ENCODE data around the gene PAGE4. TPM values are rescaled to one million over a fixed set of nuclear protein-coding genes. Genes with fewer than 3 reads are reported as not detected.

The PAGE4 gene
- total and polyA plus RNA-seq, 2 donors (not counting 1 experiment from before 2014, with no cell fraction given) = not detected

GRCh38 chrX:49840679-49841078 is 11.6 kb downstream of the PAGE4 start:
- H3K79me2 ChIP-seq (ENCODE audit: control insufficient read depth, insufficient read depth, low read length) = no peaks in the 10 kb centered on the region
- no peak overlapping the region for H3K4me2 ChIP-seq (ENCODE audit: extremely low read depth, insufficient read depth, low read length)
- H3K4me1 ChIP-seq (ENCODE audit: control insufficient read depth, extremely low read depth, insufficient read depth, low read length) = no peaks in the 10 kb centered on the region
- no peak overlapping the region for H2AFZ ChIP-seq (ENCODE audit: low read length)
- H3K27ac ChIP-seq (ENCODE audit: insufficient read depth, low read length) = no peak overlapping the region
- no peaks in the 10 kb centered on the region for H3K36me3 ChIP-seq (ENCODE audit: control insufficient read depth, insufficient read depth, low read length)
- no peaks in the 10 kb centered on the region for H3K27me3 ChIP-seq (ENCODE audit: control insufficient read depth, insufficient read depth, low read length)
- no peak overlapping the region for H3K9ac ChIP-seq (ENCODE audit: insufficient read depth, low read length)
- no peaks in the 10 kb centered on the region for H4K20me1 ChIP-seq (ENCODE audit: control insufficient read depth, extremely low read depth, insufficient read depth, low read length)
- H3K9me3 ChIP-seq (ENCODE audit: control insufficient read depth, insufficient read depth, low read depth, low read length) = no peaks in the 10 kb centered on the region
- TF ChIP-seq EZH2 (IDR thresholded peaks at IDR 0.05; ENCODE audit: low read length, missing control alignments) (no peak), CTCF (conservative IDR thresholded peaks at IDR 0.05 in 1 of 2, IDR thresholded peaks at IDR 0.05 in 1 of 2; ENCODE audit: low read depth in 1 of 2, low read length in 2 of 2) (peak; percentile 5 to 29)
- peak; percentile 22 to 28 for DNase-seq (ENCODE audit: low read depth in 2 of 2)
- no peak overlapping the region for H3K4me3 ChIP-seq (replicated peaks in 1 of 4; ENCODE audit: control extremely low read depth in 1 of 4, insufficient read depth in 1 of 4, low read depth in 3 of 4, low read length in 4 of 4)

- H3K4me3 ChIP-seq (replicated peaks in 1 of 4; ENCODE audit: control extremely low read depth in 1 of 4, insufficient read depth in 1 of 4, low read depth in 3 of 4, low read length in 4 of 4) = no peak overlapping the region
- H3K27me3 ChIP-seq (ENCODE audit: control insufficient read depth, insufficient read depth, low read length) = no peaks in the 10 kb centered on the region
- H3K4me1 ChIP-seq (ENCODE audit: control insufficient read depth, extremely low read depth, insufficient read depth, low read length) = no peaks in the 10 kb centered on the region
- TF ChIP-seq EZH2 (IDR thresholded peaks at IDR 0.05; ENCODE audit: low read length, missing control alignments) = no peak
- no peak for TF ChIP-seq CTCF (conservative IDR thresholded peaks at IDR 0.05 in 1 of 2, IDR thresholded peaks at IDR 0.05 in 1 of 2; ENCODE audit: low read depth in 1 of 2, low read length in 2 of 2)
- no peaks in the 10 kb centered on the region for H3K79me2 ChIP-seq (ENCODE audit: control insufficient read depth, insufficient read depth, low read length)
- no peak overlapping the region for H3K9ac ChIP-seq (ENCODE audit: insufficient read depth, low read length)
- H4K20me1 ChIP-seq (ENCODE audit: control insufficient read depth, extremely low read depth, insufficient read depth, low read length) = no peaks in the 10 kb centered on the region
- no peak overlapping the region for H3K27ac ChIP-seq (ENCODE audit: insufficient read depth, low read length)
- DNase-seq (ENCODE audit: low read depth in 2 of 2) = no peak
- no peaks in the 10 kb centered on the region for H3K36me3 ChIP-seq (ENCODE audit: control insufficient read depth, insufficient read depth, low read length)
- no peak overlapping the region for H3K4me2 ChIP-seq (ENCODE audit: extremely low read depth, insufficient read depth, low read length)
- H3K9me3 ChIP-seq (ENCODE audit: control insufficient read depth, insufficient read depth, low read depth, low read length) = no peaks in the 10 kb centered on the region
- H2AFZ ChIP-seq (ENCODE audit: low read length) = no peak overlapping the region
Measured at GRCh38 chrX:49842621-49843020, 13.5 kb downstream of the PAGE4 start.

GRCh38 chrX:49844611-49845010 is 15.5 kb downstream of the PAGE4 start:
- no peaks in the 10 kb centered on the region for H3K4me1 ChIP-seq (ENCODE audit: control insufficient read depth, extremely low read depth, insufficient read depth, low read length)
- no peak overlapping the region for H3K4me3 ChIP-seq (replicated peaks in 1 of 4; ENCODE audit: control extremely low read depth in 1 of 4, insufficient read depth in 1 of 4, low read depth in 3 of 4, low read length in 4 of 4)
- no peak overlapping the region for H3K27ac ChIP-seq (ENCODE audit: insufficient read depth, low read length)
- H2AFZ ChIP-seq (ENCODE audit: low read length) = no peak overlapping the region
- no peaks in the 10 kb centered on the region for H4K20me1 ChIP-seq (ENCODE audit: control insufficient read depth, extremely low read depth, insufficient read depth, low read length)
- H3K79me2 ChIP-seq (ENCODE audit: control insufficient read depth, insufficient read depth, low read length) = no peaks in the 10 kb centered on the region
- H3K4me2 ChIP-seq (ENCODE audit: extremely low read depth, insufficient read depth, low read length) = no peak overlapping the region
- no peak overlapping the region for H3K9ac ChIP-seq (ENCODE audit: insufficient read depth, low read length)
- H3K27me3 ChIP-seq (ENCODE audit: control insufficient read depth, insufficient read depth, low read length) = no peaks in the 10 kb centered on the region
- no peaks in the 10 kb centered on the region for H3K9me3 ChIP-seq (ENCODE audit: control insufficient read depth, insufficient read depth, low read depth, low read length)
- TF ChIP-seq EZH2 (IDR thresholded peaks at IDR 0.05; ENCODE audit: low read length, missing control alignments) = no peak
- no peak for TF ChIP-seq CTCF (conservative IDR thresholded peaks at IDR 0.05 in 1 of 2, IDR thresholded peaks at IDR 0.05 in 1 of 2; ENCODE audit: low read depth in 1 of 2, low read length in 2 of 2)
- DNase-seq (ENCODE audit: low read depth in 2 of 2) = no peak
- no peaks in the 10 kb centered on the region for H3K36me3 ChIP-seq (ENCODE audit: control insufficient read depth, insufficient read depth, low read length)
